HepG2 (cell line): ENCODE results near the gene TMEM63B. TPM values are rescaled to one million over a fixed set of nuclear protein-coding genes. Genes with fewer than 3 reads are reported as not detected.
A peak's percentile ranks its signal among the peaks of the same experiment; 100 is the strongest.

Source experiments
- BORCS8-MEF2B ChIP-seq: sonication (generic); formaldehyde crosslinking; IDR thresholded peaks from 2 replicates; pipeline ENCODE4 v1.8.0; 2022; ENCODE audit warnings: mild to moderate bottlenecking, missing genetic modification reagents
- ERF ChIP-seq: IDR thresholded peaks from 2 replicates; pipeline ENCODE4 v1.6.1; 2018; ENCODE audit warnings: missing biosample characterization, missing genetic modification reagents
- HIC2 ChIP-seq: sonication (generic); formaldehyde crosslinking; IDR thresholded peaks from 2 replicates; pipeline ENCODE4 v1.9.0; 2022; ENCODE audit warnings: low read depth, missing genetic modification reagents
- HMGXB4 ChIP-seq, 2 experiments: sonication (generic) in 1 of 2; formaldehyde crosslinking in 1 of 2; IDR thresholded peaks; 2 replicates each; pipeline versions ENCODE4 v1.4.0 to v1.6.1; 2018 to 2020; ENCODE audit warnings: missing genetic modification reagents in 2 of 2, borderline replicate concordance in 1 of 2, low read depth in 1 of 2, mild to moderate bottlenecking in 1 of 2, missing biosample characterization in 1 of 2
- HNRNPLL ChIP-seq: fragments of 200-400 bp; formaldehyde crosslinking; IDR thresholded peaks from 2 replicates; pipeline ENCODE4 v1.6.1; 2017; ENCODE audit warnings: mild to moderate bottlenecking, low read depth, low read length; ENCODE audit not compliant: poor library complexity, severe bottlenecking
- MXD3 ChIP-seq: IDR thresholded peaks from 2 replicates; pipeline ENCODE4 v1.6.1; 2016; ENCODE audit warnings: mild to moderate bottlenecking, missing biosample characterization, missing genetic modification reagents
- TBX2 ChIP-seq: sonication (generic); formaldehyde crosslinking; IDR thresholded peaks from 2 replicates; pipeline ENCODE4 v1.5.0; 2020; ENCODE audit warnings: missing genetic modification reagents, mild to moderate bottlenecking, borderline replicate concordance
- TFDP1 ChIP-seq: IDR thresholded peaks from 2 replicates; pipeline ENCODE4 v1.6.1; 2016; ENCODE audit warnings: missing compliant biosample characterization, missing genetic modification reagents, borderline replicate concordance
- XRCC5 ChIP-seq: fragments of 200-400 bp; formaldehyde crosslinking; optimal IDR thresholded peaks from 2 replicates; pipeline ENCODE3; 2017; ENCODE audit warnings: mild to moderate bottlenecking, low read length
- ZBTB14 ChIP-seq: sonication (generic); formaldehyde crosslinking; IDR thresholded peaks from 2 replicates; pipeline ENCODE4 v1.4.0; 2020; ENCODE audit warnings: missing genetic modification reagents
- ZIK1 ChIP-seq: sonication (generic); formaldehyde crosslinking; IDR thresholded peaks from 2 replicates; pipeline ENCODE4 v1.5.0; 2020; ENCODE audit warnings: mild to moderate bottlenecking, low read depth, missing genetic modification reagents, borderline replicate concordance
- ZNF547 ChIP-seq: sonication (generic); formaldehyde crosslinking; IDR thresholded peaks from 2 replicates; pipeline ENCODE4 v1.5.1; 2020; ENCODE audit warnings: mild to moderate bottlenecking, missing genetic modification reagents
- ZNF777 ChIP-seq: sonication (generic); formaldehyde crosslinking; IDR thresholded peaks from 2 replicates; pipeline ENCODE4 v1.4.0; 2020; ENCODE audit warnings: missing genetic modification reagents
- polyA plus RNA-seq, 8 experiments: library from polyadenylated mRNA; depleted of rRNA in 3 of 8; stranded (reverse) in 7 of 8; unstranded in 1 of 8; fragments of >200 nt; fragmentation: Illumina TruSeq in 4 of 8; extraction: Trizol in 4 of 8; gene quantifications; 2 replicates each; pipeline versions ENCODE4 v1.2.1 to v1.2.3, GENCODE V29; 2011 to 2016; ENCODE audit warnings: low read depth in 4 of 8, missing spikeins in 1 of 8, mixed read lengths in 1 of 8; ENCODE audit not compliant: insufficient read depth in 1 of 8
- total RNA-seq, 5 experiments: library from RNA; depleted of rRNA; stranded (reverse); fragments of >200 nt; fragmentation: Illumina TruSeq; extraction: Trizol; gene quantifications; 2 replicates each; pipeline ENCODE4 v1.2.3, GENCODE V29; 2016; ENCODE audit warnings: low read depth in 1 of 5
- TF ChIP-seq, protein P1 (sequence below): sonication (generic); formaldehyde crosslinking; IDR thresholded peaks from 2 replicates; pipeline ENCODE4 v1.8.0; 2022; ENCODE audit warnings: missing genetic modification reagents, mild to moderate bottlenecking, moderate library complexity, borderline replicate concordance
- TF ChIP-seq, protein P2 (sequence below): sonication (generic); formaldehyde crosslinking; IDR thresholded peaks from 2 replicates; pipeline ENCODE4 v1.4.0; 2020; ENCODE audit warnings: missing genetic modification reagents

Gene TMEM63B
- total and polyA plus RNA-seq, 2 of the 13 experiments (the other 11 are each of a cell fraction or from before 2014, with no cell fraction given), result 27.4 to 75.8 TPM

DNA sequence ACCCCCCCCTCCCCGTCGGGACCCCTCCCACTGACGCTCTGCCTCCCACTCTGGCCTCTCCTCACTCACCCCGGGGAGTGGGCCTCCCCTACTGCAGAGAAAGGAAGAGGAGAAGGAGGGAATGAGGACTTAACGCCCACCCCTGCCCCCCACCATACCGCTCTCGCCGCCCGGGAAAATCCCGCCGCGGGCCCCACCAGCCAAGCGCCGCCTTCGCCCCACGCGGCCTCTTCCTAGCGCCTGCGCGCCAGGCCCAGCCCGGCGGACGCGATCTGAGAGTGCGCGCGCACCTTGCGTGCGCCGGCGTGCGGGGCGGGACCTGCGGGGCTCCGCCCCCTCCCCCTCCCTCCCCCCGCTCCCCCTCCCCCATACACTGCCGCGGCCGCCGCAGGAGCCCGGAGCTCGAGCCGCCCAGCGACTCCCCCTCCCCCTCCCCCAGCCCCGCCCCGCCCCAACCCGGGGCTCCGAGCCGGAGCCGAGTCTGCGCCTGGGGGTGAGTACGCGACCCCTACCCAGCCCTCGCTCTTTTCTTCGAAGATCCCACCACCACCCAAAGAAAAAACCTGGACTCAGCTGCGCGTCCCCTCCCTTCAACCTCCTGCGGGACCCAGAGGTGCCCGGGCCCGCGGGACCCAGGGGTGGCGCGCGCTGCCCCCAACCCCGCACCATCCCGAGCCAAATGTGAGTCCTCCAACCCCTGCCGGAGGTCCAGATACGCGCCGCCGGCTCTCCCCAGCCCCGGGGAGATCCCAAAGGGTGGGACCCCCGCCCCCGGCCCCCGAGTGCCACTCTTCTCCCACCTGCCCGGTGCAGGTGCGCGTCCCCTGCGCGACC lies at the start of gene TMEM63B, which contains the start of gene MRPL14 (continued):
- TF ChIP-seq HMGXB4 (CRISPR knock-in tag; IDR thresholded peaks at IDR 0.05; ENCODE audit: borderline replicate concordance in 1 of 2, low read depth in 1 of 2), result peak in 1 of 2 experiments; percentile 30; a peak in 2 of 4 replicates
- TF ChIP-seq, protein P1, sequence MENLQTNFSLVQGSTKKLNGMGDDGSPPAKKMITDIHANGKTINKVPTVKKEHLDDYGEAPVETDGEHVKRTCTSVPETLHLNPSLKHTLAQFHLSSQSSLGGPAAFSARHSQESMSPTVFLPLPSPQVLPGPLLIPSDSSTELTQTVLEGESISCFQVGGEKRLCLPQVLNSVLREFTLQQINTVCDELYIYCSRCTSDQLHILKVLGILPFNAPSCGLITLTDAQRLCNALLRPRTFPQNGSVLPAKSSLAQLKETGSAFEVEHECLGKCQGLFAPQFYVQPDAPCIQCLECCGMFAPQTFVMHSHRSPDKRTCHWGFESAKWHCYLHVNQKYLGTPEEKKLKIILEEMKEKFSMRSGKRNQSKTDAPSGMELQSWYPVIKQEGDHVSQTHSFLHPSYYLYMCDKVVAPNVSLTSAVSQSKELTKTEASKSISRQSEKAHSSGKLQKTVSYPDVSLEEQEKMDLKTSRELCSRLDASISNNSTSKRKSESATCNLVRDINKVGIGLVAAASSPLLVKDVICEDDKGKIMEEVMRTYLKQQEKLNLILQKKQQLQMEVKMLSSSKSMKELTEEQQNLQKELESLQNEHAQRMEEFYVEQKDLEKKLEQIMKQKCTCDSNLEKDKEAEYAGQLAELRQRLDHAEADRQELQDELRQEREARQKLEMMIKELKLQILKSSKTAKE (CRISPR knock-in tag), result no peak
- TF ChIP-seq ZBTB14 (CRISPR knock-in tag), result peak; percentile 23; the same call in 1 of the 2 replicates
- TF ChIP-seq ZIK1 (CRISPR knock-in tag), result 0 out of 2 replicates have a peak, but pooled peaks have one; percentile 49
- TF ChIP-seq, protein P2, sequence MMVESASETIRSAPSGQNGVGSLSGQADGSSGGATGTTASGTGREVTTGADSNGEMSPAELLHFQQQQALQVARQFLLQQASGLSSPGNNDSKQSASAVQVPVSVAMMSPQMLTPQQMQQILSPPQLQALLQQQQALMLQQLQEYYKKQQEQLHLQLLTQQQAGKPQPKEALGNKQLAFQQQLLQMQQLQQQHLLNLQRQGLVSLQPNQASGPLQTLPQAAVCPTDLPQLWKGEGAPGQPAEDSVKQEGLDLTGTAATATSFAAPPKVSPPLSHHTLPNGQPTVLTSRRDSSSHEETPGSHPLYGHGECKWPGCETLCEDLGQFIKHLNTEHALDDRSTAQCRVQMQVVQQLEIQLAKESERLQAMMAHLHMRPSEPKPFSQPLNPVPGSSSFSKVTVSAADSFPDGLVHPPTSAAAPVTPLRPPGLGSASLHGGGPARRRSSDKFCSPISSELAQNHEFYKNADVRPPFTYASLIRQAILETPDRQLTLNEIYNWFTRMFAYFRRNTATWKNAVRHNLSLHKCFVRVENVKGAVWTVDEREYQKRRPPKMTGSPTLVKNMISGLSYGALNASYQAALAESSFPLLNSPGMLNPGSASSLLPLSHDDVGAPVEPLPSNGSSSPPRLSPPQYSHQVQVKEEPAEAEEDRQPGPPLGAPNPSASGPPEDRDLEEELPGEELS, result peak; percentile 23; the same call in 1 of the 2 replicates
- TF ChIP-seq XRCC5, result no peak
- TF ChIP-seq TBX2 (CRISPR knock-in tag), result peak; percentile 14; the same call in 1 of the 2 replicates
- TF ChIP-seq TFDP1 (CRISPR knock-in tag), result peak; percentile 76
- 0 out of 2 replicates have a peak, but pooled peaks have one; percentile 7 for TF ChIP-seq HIC2
- peak; percentile 69 for TF ChIP-seq ZNF777 (CRISPR knock-in tag)
- TF ChIP-seq BORCS8-MEF2B (CRISPR knock-in tag), result peak; percentile 58; the same call in 1 of the 2 replicates
- 0 out of 2 replicates have a peak, but pooled peaks have one; percentile 54 for TF ChIP-seq ERF
- TF ChIP-seq ZNF547 (CRISPR knock-in tag), result peak; percentile 75
- peak; percentile 62; the same call in 1 of the 2 replicates for TF ChIP-seq MXD3 (CRISPR knock-in tag)
- peak; percentile 63 for TF ChIP-seq HNRNPLL
